Measurements from ENCODE around the gene TMPRSS9. TPM values are rescaled to one million over a fixed set of nuclear protein-coding genes. Genes with fewer than 3 reads are reported as not detected.

The TMPRSS9 gene
- total and polyA plus RNA-seq, 2 experiments from 2014 or later: not detected

DNA sequence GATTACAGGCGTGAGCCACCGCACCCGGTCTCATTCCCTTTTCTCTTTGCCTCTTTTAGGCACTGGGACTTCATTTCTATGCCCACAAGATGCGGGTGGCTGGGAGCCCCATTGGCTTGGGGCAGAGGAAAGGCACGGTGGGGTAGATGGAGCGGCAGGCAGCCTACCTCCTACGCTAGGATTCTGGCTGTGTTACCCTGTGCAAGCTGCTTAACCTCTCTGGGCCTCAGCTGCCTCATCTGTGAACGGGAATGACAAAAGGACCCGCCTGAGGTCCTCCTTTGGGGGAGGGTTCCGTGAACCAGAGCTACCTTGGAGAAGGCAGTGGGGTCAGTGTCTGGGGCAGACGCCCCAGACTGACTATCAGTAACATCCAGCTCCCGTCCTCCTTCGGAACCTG, 42.8 kb upstream of the TMPRSS9 start:
- DNase-seq (ENCODE audit: low read depth in 1 of 2, low spot score in 1 of 2): no peak
- peaks cover 13% of the 10 kb centered on the region for H3K27me3 ChIP-seq
- no peak overlapping the region for H3K27ac ChIP-seq
- no peaks in the 10 kb centered on the region for H3K4me1 ChIP-seq (ENCODE audit: low read depth)
- no peaks in the 10 kb centered on the region for H3K9me3 ChIP-seq (ENCODE audit: low read depth)
- TF ChIP-seq, protein P1, sequence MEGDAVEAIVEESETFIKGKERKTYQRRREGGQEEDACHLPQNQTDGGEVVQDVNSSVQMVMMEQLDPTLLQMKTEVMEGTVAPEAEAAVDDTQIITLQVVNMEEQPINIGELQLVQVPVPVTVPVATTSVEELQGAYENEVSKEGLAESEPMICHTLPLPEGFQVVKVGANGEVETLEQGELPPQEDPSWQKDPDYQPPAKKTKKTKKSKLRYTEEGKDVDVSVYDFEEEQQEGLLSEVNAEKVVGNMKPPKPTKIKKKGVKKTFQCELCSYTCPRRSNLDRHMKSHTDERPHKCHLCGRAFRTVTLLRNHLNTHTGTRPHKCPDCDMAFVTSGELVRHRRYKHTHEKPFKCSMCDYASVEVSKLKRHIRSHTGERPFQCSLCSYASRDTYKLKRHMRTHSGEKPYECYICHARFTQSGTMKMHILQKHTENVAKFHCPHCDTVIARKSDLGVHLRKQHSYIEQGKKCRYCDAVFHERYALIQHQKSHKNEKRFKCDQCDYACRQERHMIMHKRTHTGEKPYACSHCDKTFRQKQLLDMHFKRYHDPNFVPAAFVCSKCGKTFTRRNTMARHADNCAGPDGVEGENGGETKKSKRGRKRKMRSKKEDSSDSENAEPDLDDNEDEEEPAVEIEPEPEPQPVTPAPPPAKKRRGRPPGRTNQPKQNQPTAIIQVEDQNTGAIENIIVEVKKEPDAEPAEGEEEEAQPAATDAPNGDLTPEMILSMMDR (IDR thresholded peaks at IDR 0.05; ENCODE audit: low read depth, low read length): no peak
- H3K36me3 ChIP-seq: no peaks in the 10 kb centered on the region
- no peak overlapping the region for H3K4me3 ChIP-seq

DNA sequence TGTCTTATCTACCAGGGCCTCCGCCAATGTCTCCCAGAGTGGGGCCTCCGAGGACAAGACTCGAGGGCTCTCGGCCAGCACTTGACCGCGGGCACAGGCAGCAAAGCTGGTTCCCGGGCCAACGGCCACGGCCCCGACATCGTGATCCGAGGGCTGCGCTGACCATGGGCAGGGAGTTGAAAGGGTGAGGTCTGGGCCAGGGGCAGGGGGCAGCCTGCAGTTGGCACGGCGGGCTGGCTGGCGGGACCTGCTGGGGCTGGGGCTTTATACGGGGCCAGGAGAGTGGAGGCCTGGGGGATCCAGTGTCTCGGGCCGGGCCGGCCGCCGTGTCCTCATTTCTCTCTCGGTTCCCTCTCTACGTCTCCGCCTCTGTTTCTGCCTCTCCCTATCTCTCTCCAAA, 42.3 kb upstream of the TMPRSS9 start:
- Histone ChIP-seq H3K27ac (no peak overlapping the region), H3K4me1 (ENCODE audit: low read depth) (no peaks in the 10 kb centered on the region), H3K27me3 (peaks cover 8% of the 10 kb centered on the region), H3K4me3 (no peak overlapping the region), H3K9me3 (ENCODE audit: low read depth) (no peaks in the 10 kb centered on the region), H3K36me3 (no peaks in the 10 kb centered on the region)
- TF ChIP-seq, protein P1 (IDR thresholded peaks at IDR 0.05; ENCODE audit: low read depth, low read length): no peak
- DNase-seq (ENCODE audit: low read depth in 1 of 2, low spot score in 1 of 2): no peak

DNA sequence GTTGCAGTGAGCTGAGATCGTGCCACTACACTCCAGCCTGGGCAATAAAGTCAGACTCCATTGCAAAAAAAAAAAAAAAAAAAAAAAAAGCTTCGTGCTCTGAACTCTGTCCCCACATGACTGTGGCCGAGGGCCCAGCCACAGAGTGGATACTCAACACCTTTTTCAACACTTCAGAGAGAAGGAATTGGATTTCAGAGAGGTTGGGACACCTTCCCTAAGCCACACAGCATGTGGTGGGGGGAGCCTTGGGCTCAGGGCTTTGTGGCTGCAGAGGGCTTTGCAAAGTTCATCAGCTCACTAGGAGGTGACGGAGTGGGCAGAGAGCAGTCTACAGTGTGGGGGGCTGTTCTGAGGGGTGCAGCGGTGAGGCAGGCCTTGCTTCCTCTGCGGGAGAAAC, 41.1 kb upstream of the TMPRSS9 start:
- TF ChIP-seq, protein P1 (IDR thresholded peaks at IDR 0.05; ENCODE audit: low read depth, low read length): no peak

DNA sequence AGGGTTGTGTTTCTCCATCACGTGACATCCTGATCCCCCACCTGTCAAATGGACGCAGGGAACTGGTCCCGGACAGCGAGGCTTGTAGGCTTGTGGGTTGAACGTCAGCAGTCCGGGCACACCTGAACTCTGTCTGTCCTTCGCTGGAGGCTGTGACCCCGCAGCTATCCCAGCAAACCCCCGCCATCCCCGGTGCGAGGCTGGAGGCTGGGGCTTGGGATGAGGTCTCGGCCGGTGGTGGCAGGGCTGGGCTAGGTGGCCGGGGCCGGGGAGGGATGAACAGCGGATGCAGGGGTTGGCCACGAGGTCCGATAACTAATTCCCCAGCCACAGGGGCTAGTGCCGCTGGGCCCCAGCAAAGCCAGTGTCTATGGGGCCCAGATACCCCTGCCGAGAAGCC, 40.5 kb upstream of the TMPRSS9 start:
- peaks cover 3% of the 10 kb centered on the region for H3K36me3 ChIP-seq
- H3K27ac ChIP-seq: no peak overlapping the region
- no peak for DNase-seq (ENCODE audit: low read depth in 1 of 2, low spot score in 1 of 2)
- H3K4me1 ChIP-seq (ENCODE audit: low read depth): no peaks in the 10 kb centered on the region
- H3K9me3 ChIP-seq (ENCODE audit: low read depth): no peaks in the 10 kb centered on the region
- TF ChIP-seq, protein P1 (IDR thresholded peaks at IDR 0.05; ENCODE audit: low read depth, low read length): no peak
- H3K4me3 ChIP-seq: no peak overlapping the region
- H3K27me3 ChIP-seq: no peaks in the 10 kb centered on the region

More for the DNA sequence above, 41.1 kb upstream of the TMPRSS9 start:
- Histone ChIP-seq H3K4me3 (no peak overlapping the region), H3K27ac (no peak overlapping the region), H3K4me1 (ENCODE audit: low read depth) (no peaks in the 10 kb centered on the region), H3K36me3 (peaks cover under 1% of the 10 kb centered on the region), H3K9me3 (ENCODE audit: low read depth) (no peaks in the 10 kb centered on the region), H3K27me3 (no peaks in the 10 kb centered on the region)
- DNase-seq (ENCODE audit: low read depth in 1 of 2, low spot score in 1 of 2): no peak

DNA sequence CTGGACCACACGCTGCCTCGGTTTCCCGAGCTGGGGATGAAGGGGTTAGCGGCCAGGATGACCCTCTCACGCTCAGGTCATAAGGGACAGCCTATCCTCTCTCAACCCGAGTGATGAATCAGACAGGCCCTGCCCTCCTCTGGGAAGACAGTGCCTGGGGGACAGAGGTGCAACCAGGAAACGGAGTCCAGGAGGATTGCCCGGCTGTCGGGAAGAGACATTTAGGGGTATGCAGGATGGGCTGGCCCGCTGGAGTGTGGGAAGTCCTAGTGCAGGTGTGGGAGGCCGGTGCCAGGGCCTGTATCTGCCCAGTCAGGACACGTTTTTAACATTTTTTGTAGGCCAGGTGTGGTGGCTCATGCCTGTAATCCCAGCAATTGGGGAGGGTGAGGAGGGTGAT, 40.0 kb upstream of the TMPRSS9 start:
- H3K4me3 ChIP-seq: no peak overlapping the region
- H3K36me3 ChIP-seq: peaks cover 3% of the 10 kb centered on the region
- H3K27me3 ChIP-seq: no peaks in the 10 kb centered on the region
- no peak overlapping the region for H3K27ac ChIP-seq
- no peak for DNase-seq (ENCODE audit: low read depth in 1 of 2, low spot score in 1 of 2)
- H3K4me1 ChIP-seq (ENCODE audit: low read depth): no peaks in the 10 kb centered on the region
- H3K9me3 ChIP-seq (ENCODE audit: low read depth): no peaks in the 10 kb centered on the region
- TF ChIP-seq, protein P1 (IDR thresholded peaks at IDR 0.05; ENCODE audit: low read depth, low read length): no peak

DNA sequence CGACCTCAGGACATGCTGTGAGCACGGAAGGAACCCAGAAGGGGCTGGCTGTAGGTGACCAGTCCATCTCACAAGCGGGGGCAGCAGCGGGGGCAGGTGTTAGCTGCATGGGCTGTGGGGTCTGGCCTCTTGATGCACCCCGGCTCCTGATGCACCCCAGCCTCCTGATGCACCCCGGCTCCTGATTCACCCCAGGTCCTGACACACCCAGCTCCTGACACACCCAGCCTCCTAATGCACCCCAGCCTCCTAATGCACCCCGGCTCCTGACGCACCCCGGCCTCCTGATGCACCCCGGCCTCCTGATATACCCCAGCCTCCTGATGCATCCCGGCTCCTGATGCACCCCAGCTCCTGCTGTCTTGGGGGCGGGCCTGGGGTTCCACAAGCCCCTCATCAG, 39.1 kb upstream of the TMPRSS9 start:
- Histone ChIP-seq H3K27ac (no peak overlapping the region), H3K27me3 (no peaks in the 10 kb centered on the region), H3K36me3 (peaks cover 5% of the 10 kb centered on the region), H3K9me3 (ENCODE audit: low read depth) (no peaks in the 10 kb centered on the region), H3K4me1 (ENCODE audit: low read depth) (no peaks in the 10 kb centered on the region), H3K4me3 (no peak overlapping the region)
- TF ChIP-seq, protein P1 (IDR thresholded peaks at IDR 0.05; ENCODE audit: low read depth, low read length): no peak
- DNase-seq (ENCODE audit: low read depth in 1 of 2, low spot score in 1 of 2): no peak

Measured in cardiac muscle cell (in vitro differentiated cells and primary cell).